ENCODE results near the gene CNKSR2. TPM values are rescaled to one million over a fixed set of nuclear protein-coding genes. Genes with fewer than 3 reads are reported as not detected.

CNKSR2 gene
- total RNA-seq, 1 experiment from 2014 or later, result 1.5 TPM

GRCh38 chrX:21509912-21510311, 135.7 kb downstream of the CNKSR2 start:
- no peak for DNase-seq
- Histone ChIP-seq H3K27me3 (ENCODE audit: insufficient read depth, low read depth) (no peaks in the 10 kb centered on the region), H3K9me2 (ENCODE audit: insufficient read depth) (no peaks in the 10 kb centered on the region), H3K79me2 (ENCODE audit: low read depth) (no peaks in the 10 kb centered on the region), H3K9me3 (ENCODE audit: insufficient read depth, low read depth) (no peaks in the 10 kb centered on the region), H3F3A (ENCODE audit: insufficient read depth, low read depth) (no peaks in the 10 kb centered on the region; the same call in 1 of the 2 replicates), H3K4me3 (no peak overlapping the region), H3K4me2 (no peak overlapping the region), H3K4me1 (replicated peaks; ENCODE audit: insufficient read depth) (no peaks in the 10 kb centered on the region), H3K36me3 (ENCODE audit: low read depth) (no peaks in the 10 kb centered on the region), H2AFZ (no peak overlapping the region), H3K27ac (0 out of 2 replicates have a peak overlapping the region, but pooled peaks have one; percentile 26), H4K20me1 (ENCODE audit: insufficient read depth) (no peaks in the 10 kb centered on the region)
- no TSS peak for BruUV-seq (replicated peaks)
- intact Hi-C loops (cut with micrococcal nuclease; ENCODE audit: unreplicated experiment), result no loop called here
- POLR2A ChIA-PET (ENCODE audit: unreplicated experiment), result no interaction called here
- CTCF ChIA-PET, result no interaction called here
- no peak for TF ChIP-seq CTCF (conservative IDR thresholded peaks at IDR 0.05)
- no peak for TF ChIP-seq EZH2 (IDR thresholded peaks at IDR 0.05; ENCODE audit: low read depth)

GRCh38 chrX:21524008-21524407, 149.8 kb downstream of the CNKSR2 start:
- TF ChIP-seq EZH2 (IDR thresholded peaks at IDR 0.05; ENCODE audit: low read depth) (no peak), CTCF (conservative IDR thresholded peaks at IDR 0.05) (no peak)
- Histone ChIP-seq H2AFZ (no peak overlapping the region), H3F3A (ENCODE audit: insufficient read depth, low read depth) (no peaks in the 10 kb centered on the region), H3K27ac (no peak overlapping the region), H3K79me2 (ENCODE audit: low read depth) (no peaks in the 10 kb centered on the region), H3K4me2 (no peak overlapping the region), H3K4me3 (no peak overlapping the region), H3K9me2 (ENCODE audit: insufficient read depth) (no peaks in the 10 kb centered on the region), H3K4me1 (replicated peaks; ENCODE audit: insufficient read depth) (no peaks in the 10 kb centered on the region), H3K36me3 (ENCODE audit: low read depth) (no peaks in the 10 kb centered on the region), H3K9me3 (ENCODE audit: insufficient read depth, low read depth) (no peaks in the 10 kb centered on the region), H4K20me1 (ENCODE audit: insufficient read depth) (no peaks in the 10 kb centered on the region), H3K27me3 (ENCODE audit: insufficient read depth, low read depth) (no peaks in the 10 kb centered on the region)
- BruUV-seq (replicated peaks), result no TSS peak
- POLR2A ChIA-PET (ENCODE audit: unreplicated experiment), result interaction anchor here (0.6 kb wide), 1 partner anchor 842 kb away, joined by 12 read pairs; no protein-coding TSS in a partner anchor
- CTCF ChIA-PET, result no interaction called here
- intact Hi-C loops (cut with micrococcal nuclease; ENCODE audit: unreplicated experiment), result no loop called here
- DNase-seq, result no peak

- Histone ChIP-seq H3K27ac (no peak overlapping the region), H2AFZ (no peak overlapping the region), H3K79me2 (ENCODE audit: low read depth) (no peaks in the 10 kb centered on the region), H3F3A (ENCODE audit: insufficient read depth, low read depth) (no peaks in the 10 kb centered on the region), H3K36me3 (ENCODE audit: low read depth) (no peaks in the 10 kb centered on the region), H3K9me2 (ENCODE audit: insufficient read depth) (no peaks in the 10 kb centered on the region), H3K4me2 (no peak overlapping the region), H3K9me3 (ENCODE audit: insufficient read depth, low read depth) (no peaks in the 10 kb centered on the region), H3K4me3 (no peak overlapping the region), H3K27me3 (ENCODE audit: insufficient read depth, low read depth) (no peaks in the 10 kb centered on the region), H3K4me1 (replicated peaks; ENCODE audit: insufficient read depth) (no peaks in the 10 kb centered on the region), H4K20me1 (ENCODE audit: insufficient read depth) (no peaks in the 10 kb centered on the region)
- DNase-seq, result no peak
- ChIA-PET CTCF (no interaction called here), POLR2A (ENCODE audit: unreplicated experiment) (no interaction called here)
- intact Hi-C loops (cut with micrococcal nuclease; ENCODE audit: unreplicated experiment), result no loop called here
- no peak for TF ChIP-seq CTCF (conservative IDR thresholded peaks at IDR 0.05)
- no peak for TF ChIP-seq EZH2 (IDR thresholded peaks at IDR 0.05; ENCODE audit: low read depth)
- BruUV-seq (replicated peaks), result no TSS peak
These were observed 153.9 kb downstream of the CNKSR2 start for GRCh38 chrX:21528076-21528475.
